HFF-Myc (cell line): ENCODE results near the gene EDC4.
A peak's percentile ranks its signal among the peaks of the same experiment; 100 is the strongest.
"Not testable (repeated sequence)": the region's sequence is repeated elsewhere in the genome, so short reads cannot be mapped to it uniquely, and the experiment has no call there.

Experiments
- DNase-seq: peaks from one replicate; pipeline ENCODE4 v3.0.0-alpha.2; 2011; ENCODE audit warnings: low read depth; ENCODE audit errors: extremely low read depth
- H3K4me3 ChIP-seq: replicated peaks from 2 replicates; pipeline ENCODE4 v1.5.1; 2011; ENCODE audit warnings: low read depth, mild to moderate bottlenecking, control low read depth, low read length
- TF ChIP-seq, protein P1 (sequence below): IDR thresholded peaks from 2 replicates; pipeline ENCODE4 v1.5.1; 2012; ENCODE audit warnings: mild to moderate bottlenecking, low read depth, low read length, control low read depth; ENCODE audit errors: missing control alignments

EDC4 gene

DNA sequence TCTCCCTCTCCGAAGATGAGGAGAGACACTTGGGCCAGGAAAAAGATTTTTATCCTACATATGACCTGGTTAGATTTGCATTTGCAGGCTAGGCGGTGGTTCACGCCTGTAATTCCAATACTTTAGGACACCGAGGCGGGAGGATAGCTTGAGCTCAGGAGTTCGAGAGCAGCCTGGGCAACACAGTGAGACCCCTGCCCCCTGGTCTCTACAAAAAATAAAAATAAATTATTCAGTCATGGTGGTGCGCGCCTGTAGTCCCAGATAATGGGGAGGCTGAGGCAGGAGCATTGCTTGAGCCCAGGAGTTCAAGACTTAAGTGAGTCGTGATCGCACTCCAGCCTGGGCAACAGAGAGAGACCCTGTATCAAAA, 38.6 kb upstream of the EDC4 start:
- peak overlapping the region; percentile 62 for H3K4me3 ChIP-seq
- TF ChIP-seq, protein P1, sequence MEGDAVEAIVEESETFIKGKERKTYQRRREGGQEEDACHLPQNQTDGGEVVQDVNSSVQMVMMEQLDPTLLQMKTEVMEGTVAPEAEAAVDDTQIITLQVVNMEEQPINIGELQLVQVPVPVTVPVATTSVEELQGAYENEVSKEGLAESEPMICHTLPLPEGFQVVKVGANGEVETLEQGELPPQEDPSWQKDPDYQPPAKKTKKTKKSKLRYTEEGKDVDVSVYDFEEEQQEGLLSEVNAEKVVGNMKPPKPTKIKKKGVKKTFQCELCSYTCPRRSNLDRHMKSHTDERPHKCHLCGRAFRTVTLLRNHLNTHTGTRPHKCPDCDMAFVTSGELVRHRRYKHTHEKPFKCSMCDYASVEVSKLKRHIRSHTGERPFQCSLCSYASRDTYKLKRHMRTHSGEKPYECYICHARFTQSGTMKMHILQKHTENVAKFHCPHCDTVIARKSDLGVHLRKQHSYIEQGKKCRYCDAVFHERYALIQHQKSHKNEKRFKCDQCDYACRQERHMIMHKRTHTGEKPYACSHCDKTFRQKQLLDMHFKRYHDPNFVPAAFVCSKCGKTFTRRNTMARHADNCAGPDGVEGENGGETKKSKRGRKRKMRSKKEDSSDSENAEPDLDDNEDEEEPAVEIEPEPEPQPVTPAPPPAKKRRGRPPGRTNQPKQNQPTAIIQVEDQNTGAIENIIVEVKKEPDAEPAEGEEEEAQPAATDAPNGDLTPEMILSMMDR, result no peak
- DNase-seq, result no peak

DNA sequence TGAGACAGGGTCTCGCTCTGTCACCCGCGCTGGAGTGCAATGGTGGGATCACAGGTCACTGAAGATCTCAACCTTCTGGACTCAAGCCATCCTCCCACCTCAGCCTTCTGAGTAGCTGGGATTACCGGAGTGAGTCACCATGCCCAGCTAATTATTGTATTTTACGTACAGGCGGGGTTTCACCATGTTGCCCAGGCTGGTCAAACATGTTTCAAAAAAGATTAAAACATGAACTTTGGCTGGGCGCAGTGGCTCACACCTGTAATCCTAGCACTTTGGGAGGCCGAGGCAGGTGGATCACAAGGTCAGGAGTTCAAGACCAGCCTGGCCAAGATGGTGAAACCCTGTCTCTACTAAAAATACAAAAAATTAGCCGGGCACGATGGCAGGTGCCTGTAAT, 35.7 kb upstream of the EDC4 start:
- H3K4me3 ChIP-seq, DNase-seq: not testable (repeated sequence)

DNA sequence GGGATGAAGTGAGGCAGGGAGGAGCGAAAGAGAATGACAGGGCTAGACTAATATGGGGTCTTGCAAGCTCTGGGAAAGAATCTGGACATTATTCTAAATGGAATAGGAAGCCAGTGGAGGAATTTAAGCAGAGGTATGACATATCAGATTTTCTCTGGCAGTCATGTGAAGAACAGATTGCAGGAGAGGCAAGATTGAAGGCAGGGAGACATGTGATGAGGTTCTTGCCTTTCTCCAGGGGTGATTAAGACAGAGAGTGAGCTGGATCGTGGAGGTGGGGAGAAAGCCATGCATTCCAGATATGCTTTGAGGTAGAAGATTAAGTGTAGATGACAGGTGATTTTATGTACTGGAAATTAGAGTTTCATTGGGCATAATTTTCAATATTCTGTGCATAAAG, 35.0 kb upstream of the EDC4 start:
- TF ChIP-seq, protein P1, result no peak

DNA sequence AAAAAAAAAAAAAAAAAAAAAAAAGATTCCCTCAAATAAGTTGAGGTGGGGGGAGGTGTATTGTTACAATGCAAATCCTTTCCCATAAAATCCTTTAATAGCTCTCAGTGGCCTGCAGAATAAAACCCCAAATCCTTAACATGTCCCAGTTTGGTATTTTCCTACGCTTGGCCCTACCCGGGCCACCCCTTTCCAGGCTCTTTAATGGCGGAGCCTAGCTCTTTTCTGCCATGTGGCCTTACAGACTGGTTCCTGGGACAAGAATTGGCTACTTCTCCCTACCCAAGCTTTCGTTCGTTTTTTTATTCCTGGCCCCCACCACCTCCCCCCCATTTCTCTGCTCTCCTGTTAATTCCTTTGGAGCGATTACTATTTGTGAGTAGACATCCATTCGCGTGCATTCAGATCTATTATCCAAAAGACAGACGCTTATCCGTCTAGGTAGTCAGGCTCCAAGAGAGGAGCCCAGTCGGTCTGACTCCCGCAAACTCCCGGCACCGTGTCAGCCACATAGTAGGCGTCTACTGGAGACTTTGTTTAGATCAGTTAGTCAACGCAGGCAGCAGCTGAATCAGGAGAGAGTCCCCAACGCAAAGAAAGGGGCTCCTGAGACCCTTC, 31.5 kb upstream of the EDC4 start:
- TF ChIP-seq, protein P1, result no peak
- peak overlapping the region; percentile 99 for H3K4me3 ChIP-seq
- DNase-seq, result no peak

More for the DNA sequence above, 35.0 kb upstream of the EDC4 start:
- DNase-seq, result no peak
- no peak overlapping the region for H3K4me3 ChIP-seq

DNA sequence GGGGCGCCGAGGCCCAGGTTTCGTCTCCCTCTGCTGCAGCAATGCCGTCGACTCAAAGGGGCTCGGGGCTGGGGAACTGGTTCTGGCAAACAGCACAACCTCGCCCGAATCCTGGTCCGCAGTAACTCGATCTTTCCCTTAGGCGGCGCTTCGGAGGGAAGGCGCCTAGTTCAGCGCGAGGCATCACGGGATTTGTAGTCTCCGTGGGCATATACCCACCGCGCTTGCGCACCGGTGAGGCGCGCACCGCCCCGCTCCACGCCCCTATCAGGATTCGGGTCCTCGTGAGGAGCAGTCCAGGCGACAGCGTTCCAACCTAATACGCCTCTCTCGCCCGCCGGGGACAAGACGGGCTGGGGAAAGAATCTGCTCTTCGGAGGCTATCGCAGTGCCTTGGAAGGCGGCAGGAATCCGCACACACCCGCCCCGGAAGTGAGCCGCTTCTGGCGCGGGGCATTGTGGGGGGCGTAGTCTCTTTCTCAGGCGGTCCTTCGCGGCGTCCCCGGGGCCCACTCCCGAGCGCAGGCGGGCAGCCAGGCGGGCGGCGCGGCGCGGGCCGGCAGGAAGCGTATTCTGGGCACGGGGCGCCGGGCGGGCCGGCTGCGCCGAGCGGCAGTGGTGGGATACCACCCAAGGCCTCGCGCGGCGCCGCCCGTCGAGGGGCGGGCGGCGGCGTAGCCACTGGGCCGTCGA, 30.9 kb upstream of the EDC4 start, which contains the start of gene THAP11:
Gene THAP11 (plus strand): TSS at position 505 of the 693 bp plus-strand sequence. CDS start 235 bp downstream, outside the sequence.
- DNase-seq, result peak; percentile 91
- TF ChIP-seq, protein P1, result peak; percentile 74
- peak within 1 kb of the TSS; percentile 99 for H3K4me3 ChIP-seq

DNA sequence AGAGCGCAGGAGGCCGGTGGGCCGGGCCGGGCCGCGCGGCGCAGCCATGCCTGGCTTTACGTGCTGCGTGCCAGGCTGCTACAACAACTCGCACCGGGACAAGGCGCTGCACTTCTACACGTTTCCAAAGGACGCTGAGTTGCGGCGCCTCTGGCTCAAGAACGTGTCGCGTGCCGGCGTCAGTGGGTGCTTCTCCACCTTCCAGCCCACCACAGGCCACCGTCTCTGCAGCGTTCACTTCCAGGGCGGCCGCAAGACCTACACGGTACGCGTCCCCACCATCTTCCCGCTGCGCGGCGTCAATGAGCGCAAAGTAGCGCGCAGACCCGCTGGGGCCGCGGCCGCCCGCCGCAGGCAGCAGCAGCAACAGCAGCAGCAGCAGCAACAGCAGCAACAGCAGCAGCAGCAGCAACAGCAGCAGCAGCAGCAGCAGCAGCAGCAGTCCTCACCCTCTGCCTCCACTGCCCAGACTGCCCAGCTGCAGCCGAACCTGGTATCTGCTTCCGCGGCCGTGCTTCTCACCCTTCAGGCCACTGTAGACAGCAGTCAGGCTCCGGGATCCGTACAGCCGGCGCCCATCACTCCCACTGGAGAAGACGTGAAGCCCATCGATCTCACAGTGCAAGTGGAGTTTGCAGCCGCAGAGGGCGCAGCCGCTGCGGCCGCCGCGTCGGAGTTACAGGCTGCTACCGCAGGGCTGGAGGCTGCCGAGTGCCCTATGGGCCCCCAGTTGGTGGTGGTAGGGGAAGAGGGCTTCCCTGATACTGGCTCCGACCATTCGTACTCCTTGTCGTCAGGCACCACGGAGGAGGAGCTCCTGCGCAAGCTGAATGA, 30.1 kb upstream of the EDC4 start:
- peak overlapping the region; percentile 99 for H3K4me3 ChIP-seq
- DNase-seq, result no peak
- TF ChIP-seq, protein P1, result peak; percentile 12

DNA sequence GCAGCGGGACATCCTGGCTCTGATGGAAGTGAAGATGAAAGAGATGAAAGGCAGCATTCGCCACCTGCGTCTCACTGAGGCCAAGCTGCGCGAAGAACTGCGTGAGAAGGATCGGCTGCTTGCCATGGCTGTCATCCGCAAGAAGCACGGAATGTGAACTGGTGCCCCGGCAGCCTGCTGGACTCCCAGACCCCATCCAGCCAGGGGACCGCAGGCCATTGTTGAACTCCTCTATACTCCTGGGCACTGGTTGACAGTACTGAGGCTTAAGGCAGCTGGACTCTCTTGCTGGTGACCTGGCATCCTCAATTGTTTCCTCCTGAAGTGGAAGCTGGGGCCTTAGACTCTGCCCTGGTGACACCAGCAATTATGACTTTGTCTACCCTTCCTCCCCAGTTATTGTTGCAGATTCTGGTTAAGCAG, 29.5 kb upstream of the EDC4 start:
- DNase-seq, result no peak
- H3K4me3 ChIP-seq, result peak overlapping the region; percentile 99
- TF ChIP-seq, protein P1, result no peak
